Measurements from ENCODE around the gene C2orf49.

DNA sequence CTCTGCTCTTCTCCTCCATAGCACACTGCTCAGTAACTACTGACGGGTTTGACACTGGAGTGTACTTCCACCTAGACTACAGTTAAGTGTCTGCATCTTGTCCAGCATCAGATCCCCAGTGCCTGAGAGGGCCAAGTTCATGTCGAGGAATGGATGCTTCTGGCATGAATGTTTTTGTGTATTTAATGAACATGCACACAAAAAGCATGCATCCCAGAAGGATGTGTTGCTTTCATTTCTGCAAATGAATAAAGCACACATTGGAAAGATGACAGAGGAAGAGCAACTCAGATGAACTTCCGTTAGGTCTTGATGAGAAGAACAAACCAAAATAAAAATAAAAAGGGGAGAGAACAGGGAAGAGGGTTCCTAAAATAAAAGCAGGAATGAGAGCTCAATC, 27.9 kb downstream of the C2orf49 start:
- TF ChIP-seq CTCF (IDR thresholded peaks at IDR 0.05) = no peak
- no peak for TF ChIP-seq POLR2A (IDR thresholded peaks at IDR 0.05)
